Epithelial cell of umbilical artery (primary cell): ENCODE data around the gene FYTTD1. TPM values are rescaled to one million over a fixed set of nuclear protein-coding genes. Genes with fewer than 3 reads are reported as not detected.

Source experiments
- total RNA-seq: library from RNA; depleted of rRNA; stranded (reverse); fragments of >200 nt; gene quantifications from 2 replicates; pipeline ENCODE4 v1.2.3, GENCODE V29; 2014

The FYTTD1 gene
- total RNA-seq: 38.0 and 47.3 TPM in 2 replicates

GRCh38 chr3:197749601-197750395 is at the start of gene FYTTD1:
Gene FYTTD1, plus strand, starts transcription at chr3:197749883. Its CDS starts 89 bp downstream, at chr3:197749972.

DNA sequence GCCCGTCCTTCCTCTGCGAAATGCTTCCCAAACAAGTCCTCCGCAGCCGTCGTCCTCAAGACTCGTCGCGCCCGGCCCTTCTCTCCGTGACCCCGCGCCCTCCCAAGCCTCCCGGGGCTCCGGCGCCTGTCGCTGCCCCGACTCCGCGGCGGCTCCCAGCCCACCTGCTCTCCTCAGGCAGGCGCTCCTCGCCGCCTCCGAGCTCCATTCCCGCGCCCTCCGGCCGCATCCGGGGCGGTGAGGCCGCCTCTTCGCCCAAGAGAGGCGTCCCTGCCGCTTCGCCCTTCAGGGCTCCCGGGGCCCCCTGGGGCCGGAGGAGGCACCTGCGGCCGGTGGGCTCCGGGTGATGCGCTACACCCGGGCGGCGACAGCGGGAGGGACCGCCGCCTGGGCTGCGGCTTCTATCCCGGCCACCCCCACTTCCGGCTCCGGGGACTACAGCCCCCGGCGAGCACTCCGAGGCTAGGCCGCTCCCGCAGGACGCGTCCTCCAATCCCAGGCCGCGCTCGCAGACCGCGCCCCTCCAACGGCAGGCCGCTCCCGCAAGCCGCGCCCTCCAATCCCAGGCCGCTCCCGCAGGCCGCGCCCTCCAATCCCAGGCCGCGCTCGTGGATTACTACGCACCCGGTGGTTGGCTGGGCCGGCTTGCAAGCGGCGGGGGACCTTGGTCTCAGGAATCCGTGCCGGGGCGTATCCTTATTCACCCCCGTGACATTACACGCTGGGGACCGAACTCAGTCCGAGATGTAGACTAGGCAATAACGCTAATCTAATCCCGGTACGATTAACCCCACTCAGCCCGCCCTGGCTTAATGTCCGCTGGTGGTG is 13.0 kb upstream of the FYTTD1 start, which contains the start of gene RUBCN:
RUBCN (minus strand) TSS at position 414 of the 828 bp plus-strand sequence; CDS start at position 229, 185 bp downstream.

GRCh38 chr3:197791113-197791891 is 41.6 kb downstream of the FYTTD1 start, which contains the start of gene LRCH3:
Gene LRCH3, plus strand, starts transcription at chr3:197791254. Its CDS starts 25 bp downstream, at chr3:197791279.

Other genes with a start within 250 kb of the FYTTD1 start
- 5.2 and 7.0 TPM in 2 replicates for gene BDH1, start 193.9 kb upstream of the FYTTD1 start, total RNA-seq
- gene RUBCN, start 13.0 kb upstream of the FYTTD1 start, total RNA-seq: 4.9 and 11.1 TPM in 2 replicates
- gene LRCH3, start 41.4 kb downstream of the FYTTD1 start, total RNA-seq: 29.5 and 37.7 TPM in 2 replicates
- 750 and 761 TPM in 2 replicates for gene RPL35A, start 200.3 kb downstream of the FYTTD1 start, total RNA-seq
- 3.9 and 5.5 TPM in 2 replicates for gene LMLN, start 210.3 kb downstream of the FYTTD1 start, total RNA-seq